ENCODE results near the gene LMTK3. TPM values are rescaled to one million over a fixed set of nuclear protein-coding genes. Genes with fewer than 3 reads are reported as not detected.
"Not testable (repeated sequence)": the region's sequence is repeated elsewhere in the genome, so short reads cannot be mapped to it uniquely, and the experiment has no call there.

LMTK3 gene
- total RNA-seq, 2 experiments from 2014 or later: 2.3 to 2.6 TPM

DNA sequence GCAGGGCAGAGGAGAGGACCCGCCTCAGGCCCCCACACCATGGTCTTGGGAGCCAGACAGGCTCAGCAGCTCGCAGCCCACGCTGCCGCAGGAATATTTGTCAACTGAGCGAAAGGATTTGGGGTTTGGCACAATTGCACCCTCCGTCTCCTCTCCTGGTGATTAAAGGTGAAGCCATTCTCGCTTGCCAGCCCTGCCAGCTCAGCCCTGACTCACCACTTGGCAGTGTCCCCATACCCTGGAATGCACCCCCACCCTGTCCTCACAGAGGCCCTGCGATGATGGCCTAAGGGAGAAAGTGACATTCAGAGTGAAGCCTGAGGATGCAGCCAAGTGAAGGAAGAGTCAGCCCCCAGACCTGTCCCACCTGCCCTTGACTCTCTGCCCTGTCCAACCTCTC lies 23.7 kb downstream of the LMTK3 start:
- intact Hi-C loops (cut with micrococcal nuclease): no loop called here
- CTCF ChIA-PET: interaction anchor here (1.1 to 2.5 kb wide), 5 partner anchors 18 to 121 kb away, joined by 3 to 10 read pairs (median 7); no protein-coding TSS in a partner anchor
- Mint-ChIP-seq H3K27ac (no peak overlapping the region), H3K4me1 (ENCODE audit: low read depth) (peaks cover 22% of the 10 kb centered on the region), H3K27me3 (ENCODE audit: low read depth) (peaks cover 18% of the 10 kb centered on the region), H3K36me3 (ENCODE audit: low read depth) (no peaks in the 10 kb centered on the region), H3K4me3 (no peak overlapping the region), H3K9me3 (no peaks in the 10 kb centered on the region)
- no peak for DNase-seq

DNA sequence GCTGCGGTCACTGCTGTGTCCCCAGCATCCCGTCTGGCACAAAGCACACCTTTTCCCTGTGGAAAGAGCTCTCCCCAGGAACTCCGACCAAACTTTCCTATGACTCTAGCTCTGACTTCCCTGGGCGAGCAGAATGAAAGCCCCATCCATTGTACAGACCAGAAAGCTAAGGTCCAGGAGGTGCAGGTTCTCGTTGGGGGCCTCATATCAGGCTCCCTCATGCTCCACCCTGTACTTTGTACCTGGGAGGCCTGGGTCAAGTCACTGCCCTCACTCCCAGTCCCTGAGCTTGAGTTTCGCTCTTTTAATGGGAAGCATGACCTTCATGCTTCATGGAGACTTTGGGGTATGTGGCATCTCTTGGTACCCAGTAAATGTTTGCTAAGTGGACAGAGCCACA lies 24.1 kb downstream of the LMTK3 start:
- DNase-seq: no peak
- Mint-ChIP-seq H3K4me3 (no peak overlapping the region), H3K36me3 (ENCODE audit: low read depth) (no peaks in the 10 kb centered on the region), H3K4me1 (ENCODE audit: low read depth) (peaks cover 18% of the 10 kb centered on the region), H3K9me3 (no peaks in the 10 kb centered on the region), H3K27ac (no peak overlapping the region), H3K27me3 (ENCODE audit: low read depth) (peaks cover 16% of the 10 kb centered on the region)
- CTCF ChIA-PET: interaction anchor here (1.2 to 1.9 kb wide), 3 partner anchors 96 to 121 kb away, joined by 3 to 8 read pairs (median 6); no protein-coding TSS in a partner anchor
- intact Hi-C loops (cut with micrococcal nuclease): no loop called here

DNA sequence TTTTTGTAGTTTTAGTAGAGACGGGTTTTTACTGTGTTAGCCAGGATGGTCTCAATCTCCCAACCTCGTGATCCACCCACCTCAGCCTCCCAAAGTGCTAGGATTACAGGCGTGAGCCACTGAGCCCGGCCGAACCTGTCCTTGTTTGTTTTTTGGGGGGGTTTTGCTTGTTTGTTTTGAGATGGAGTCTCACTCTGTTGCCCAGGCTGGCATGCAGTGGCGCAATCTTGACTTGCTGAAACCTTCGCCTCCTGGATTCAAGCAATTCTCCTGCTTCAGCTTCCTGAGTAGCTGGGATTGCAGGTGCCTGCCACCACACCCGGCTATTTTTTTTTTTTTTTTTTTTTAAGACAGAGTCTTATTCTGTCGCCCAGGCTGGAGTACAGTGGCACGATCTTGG lies 24.9 kb downstream of the LMTK3 start:
- H3K36me3 Mint-ChIP-seq (ENCODE audit: low read depth); H3K9me3 Mint-ChIP-seq; DNase-seq; intact Hi-C loops (cut with micrococcal nuclease); H3K4me3 Mint-ChIP-seq; H3K27ac Mint-ChIP-seq: not testable (repeated sequence)
- peaks cover 17% of the 10 kb centered on the region for H3K4me1 Mint-ChIP-seq (ENCODE audit: low read depth)
- CTCF ChIA-PET: interaction anchor here (0.6 to 1.9 kb wide), 2 partner anchors 97 to 223 kb away, joined by 7 to 8 read pairs; no protein-coding TSS in a partner anchor
- H3K27me3 Mint-ChIP-seq (ENCODE audit: low read depth): peaks cover 11% of the 10 kb centered on the region

DNA sequence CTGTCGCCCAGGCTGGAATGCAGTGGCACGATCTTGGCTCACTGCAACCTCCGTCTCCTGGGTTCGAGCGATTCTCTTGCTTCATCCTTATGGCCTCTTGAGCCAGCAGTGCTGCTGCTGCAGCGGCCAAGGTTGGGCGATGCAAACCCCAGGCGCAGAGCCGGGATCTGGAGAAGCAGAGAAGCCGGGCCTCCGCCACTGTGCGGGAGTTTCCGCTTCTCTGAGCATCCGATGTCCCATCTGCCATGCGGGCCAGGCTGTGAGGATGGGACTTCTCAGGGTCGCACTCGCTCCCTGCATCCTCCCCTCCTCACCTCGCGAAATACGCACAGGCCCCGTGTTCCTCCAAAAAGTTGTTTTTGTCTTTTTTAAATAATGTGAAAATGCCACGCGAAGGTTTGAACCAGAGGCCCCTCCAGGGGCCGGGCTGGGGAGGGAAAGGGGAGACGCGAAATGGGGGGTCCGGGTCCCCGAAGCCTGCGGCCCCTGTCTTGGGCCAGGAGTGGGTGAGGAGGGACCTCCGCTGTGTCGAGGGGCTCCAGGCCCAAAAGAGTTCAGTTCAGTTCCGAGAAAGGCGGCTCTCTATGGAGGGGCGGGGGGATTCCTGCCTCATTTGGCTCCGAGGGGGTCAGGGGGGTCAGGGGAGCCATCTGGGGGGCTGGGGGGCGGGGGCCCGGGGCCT lies 26.6 kb downstream of the LMTK3 start:
- DNase-seq: no peak
- CTCF ChIA-PET: no interaction called here
- H3K36me3 Mint-ChIP-seq (ENCODE audit: low read depth): no peaks in the 10 kb centered on the region
- no peak overlapping the region for H3K4me3 Mint-ChIP-seq
- intact Hi-C loops (cut with micrococcal nuclease): no loop called here
- H3K4me1 Mint-ChIP-seq (ENCODE audit: low read depth): peaks cover 18% of the 10 kb centered on the region
- H3K27ac Mint-ChIP-seq: no peak overlapping the region
- no peaks in the 10 kb centered on the region for H3K9me3 Mint-ChIP-seq
- H3K27me3 Mint-ChIP-seq (ENCODE audit: low read depth): peaks cover 3% of the 10 kb centered on the region

DNA sequence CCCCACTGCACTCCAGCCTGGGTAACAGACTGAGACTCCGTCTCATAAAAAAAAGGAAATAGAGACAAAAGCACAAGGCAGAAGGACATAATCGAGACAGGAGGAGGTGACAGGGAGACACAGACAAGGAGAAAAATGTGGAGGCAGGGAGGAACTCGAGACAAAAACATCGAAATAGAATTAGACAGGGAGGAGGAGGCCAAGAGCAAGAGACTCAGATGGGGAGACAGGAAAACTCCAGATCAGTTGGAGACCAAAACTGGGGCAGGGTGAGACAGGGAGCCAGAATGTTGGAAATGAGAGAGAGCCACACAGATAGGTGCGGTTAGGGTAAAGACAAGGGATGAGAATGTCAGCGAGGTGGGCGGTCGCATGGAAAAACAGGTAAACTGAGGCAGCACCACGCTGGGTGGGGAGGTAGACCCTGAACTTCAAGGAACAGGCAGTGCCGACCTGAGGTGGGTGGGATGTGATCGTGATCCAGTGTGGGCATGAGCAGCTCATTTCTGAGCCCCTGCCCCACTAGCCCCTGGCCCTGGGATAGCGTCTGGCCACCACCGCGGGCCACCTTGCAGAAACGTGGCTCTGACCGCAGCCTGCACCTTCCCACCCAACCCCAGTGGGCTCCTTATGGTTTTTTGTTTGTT lies 27.3 kb downstream of the LMTK3 start:
- Mint-ChIP-seq H3K36me3 (ENCODE audit: low read depth) (no peaks in the 10 kb centered on the region), H3K4me1 (ENCODE audit: low read depth) (peaks cover 19% of the 10 kb centered on the region), H3K4me3 (no peak overlapping the region), H3K27me3 (ENCODE audit: low read depth) (no peaks in the 10 kb centered on the region), H3K9me3 (no peaks in the 10 kb centered on the region), H3K27ac (no peak overlapping the region)
- intact Hi-C loops (cut with micrococcal nuclease): no loop called here
- CTCF ChIA-PET: no interaction called here
- no peak for DNase-seq

DNA sequence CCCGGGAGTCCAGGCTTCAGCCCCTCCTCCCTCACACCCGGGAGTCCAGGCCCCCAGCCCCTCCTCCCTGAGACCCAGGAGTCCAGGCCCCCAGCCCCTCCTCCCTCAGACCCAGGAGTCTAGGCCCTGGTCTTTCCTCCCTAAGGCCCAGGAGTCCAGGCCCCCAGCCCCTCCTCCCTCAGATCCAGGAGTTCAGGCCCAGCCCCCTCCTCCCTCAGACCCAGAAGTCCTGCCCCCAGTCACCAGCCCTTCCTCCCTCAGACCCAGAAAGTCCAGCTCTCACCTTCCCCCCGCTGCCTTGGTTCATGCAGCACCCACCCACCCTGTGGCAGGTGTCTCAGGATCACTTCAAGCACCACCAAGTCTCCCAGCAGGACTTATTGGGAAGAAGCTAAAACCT lies 28.3 kb downstream of the LMTK3 start:
- intact Hi-C loops (cut with micrococcal nuclease): no loop called here
- no peak overlapping the region for H3K27ac Mint-ChIP-seq
- no peak overlapping the region for H3K4me3 Mint-ChIP-seq
- H3K36me3 Mint-ChIP-seq (ENCODE audit: low read depth): no peaks in the 10 kb centered on the region
- no peaks in the 10 kb centered on the region for H3K27me3 Mint-ChIP-seq (ENCODE audit: low read depth)
- H3K9me3 Mint-ChIP-seq: no peaks in the 10 kb centered on the region
- H3K4me1 Mint-ChIP-seq (ENCODE audit: low read depth): peaks cover 19% of the 10 kb centered on the region
- CTCF ChIA-PET: interaction anchor here (0.8 kb wide), 1 partner anchor 101 kb away, joined by 3 read pairs; no protein-coding TSS in a partner anchor
- no peak for DNase-seq

DNA sequence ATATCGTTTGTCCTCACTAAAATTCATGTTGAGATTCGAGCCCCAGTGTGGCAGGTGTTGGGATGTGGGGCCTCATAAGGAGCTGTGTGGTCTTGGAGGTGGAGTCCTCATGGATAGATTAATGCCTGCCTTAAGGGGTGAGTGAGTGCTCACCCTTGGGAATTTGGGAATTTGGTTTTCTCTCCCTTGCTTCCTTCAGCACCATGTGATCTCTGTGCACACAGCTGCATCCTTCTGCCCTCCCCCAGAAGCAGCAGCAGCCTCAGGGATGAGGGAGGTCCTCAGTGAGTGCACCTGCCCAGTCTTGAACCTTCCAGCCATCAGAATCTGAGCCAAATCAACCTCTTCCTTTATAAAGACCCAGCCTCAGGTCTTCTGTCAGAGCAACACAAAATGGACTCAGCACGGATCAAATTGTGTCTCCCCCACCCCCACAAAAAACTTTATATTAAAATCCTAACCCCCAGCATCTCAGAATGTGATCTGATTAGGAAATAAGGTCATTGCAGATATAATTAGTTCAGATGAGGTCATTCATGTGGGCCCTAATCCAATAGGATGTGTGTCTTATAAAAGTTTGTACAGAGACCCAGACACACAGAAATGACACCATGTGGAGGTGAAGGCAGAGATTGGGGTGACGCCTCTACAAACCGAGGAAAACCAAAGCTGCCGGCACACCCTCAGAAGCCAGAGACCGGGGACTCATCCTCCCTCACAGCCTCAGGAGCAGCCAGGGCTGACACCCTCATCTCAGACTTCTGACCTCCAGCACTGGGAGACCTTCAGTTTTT lies 29.6 kb downstream of the LMTK3 start:
- no peak overlapping the region for H3K27ac Mint-ChIP-seq
- CTCF ChIA-PET: interaction anchor here (1.1 to 3.0 kb wide), 2 partner anchors 7 to 25 kb away, joined by 3 to 25 read pairs; no protein-coding TSS in a partner anchor
- intact Hi-C loops (cut with micrococcal nuclease): no loop called here

DNA sequence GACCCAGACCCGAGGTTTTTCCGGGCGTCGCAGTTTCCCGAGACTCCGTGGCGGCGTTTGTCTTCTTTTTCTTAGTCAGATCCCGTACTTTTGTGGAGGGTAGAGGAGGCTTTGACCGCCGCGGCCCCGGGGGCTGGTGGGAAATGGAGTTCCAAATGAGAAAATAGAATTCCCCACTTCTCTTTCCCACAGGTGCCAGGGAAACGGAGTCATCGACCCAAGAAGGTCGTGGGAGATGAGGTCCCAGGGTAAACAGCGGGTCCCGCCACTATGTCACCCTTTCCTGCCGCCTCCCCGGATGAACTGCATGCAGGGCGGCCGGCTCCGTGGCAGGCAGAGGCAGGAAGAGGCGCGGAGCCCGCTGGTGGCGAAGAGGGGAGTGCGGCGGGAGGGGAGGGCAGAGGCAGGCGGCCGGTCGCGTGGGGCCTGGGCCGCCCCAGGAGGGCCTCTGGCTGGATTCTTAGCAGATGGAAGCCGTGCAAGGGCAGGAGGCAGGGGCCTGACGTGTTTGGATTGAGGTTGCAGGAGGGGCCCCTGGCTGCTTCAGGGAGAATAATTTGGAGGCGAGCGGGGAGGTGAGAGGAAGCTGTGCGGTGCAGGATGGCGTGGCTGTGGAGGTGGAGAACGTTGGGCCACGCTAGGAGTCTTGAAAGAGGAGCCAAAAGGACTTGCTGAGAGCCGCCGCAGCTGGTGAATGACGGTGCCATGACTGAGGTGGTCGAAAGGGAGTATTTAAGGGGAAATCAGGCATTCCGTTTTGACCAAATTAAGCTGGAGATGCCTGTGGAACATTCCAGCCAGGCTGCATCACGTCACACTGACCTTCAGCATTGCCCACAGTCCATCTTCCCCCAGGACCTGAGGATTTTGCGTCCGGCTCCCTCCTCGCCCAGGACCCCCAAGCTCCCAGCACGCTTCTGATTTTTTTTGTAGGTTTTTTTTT lies 30.8 kb downstream of the LMTK3 start:
- peak overlapping the region; percentile 75 for H3K4me3 Mint-ChIP-seq
- peaks cover 2% of the 10 kb centered on the region for H3K36me3 Mint-ChIP-seq (ENCODE audit: low read depth)
- intact Hi-C loops (cut with micrococcal nuclease): no loop called here
- peak overlapping the region; percentile 79 for H3K27ac Mint-ChIP-seq
- DNase-seq: peak; percentile 70
- H3K27me3 Mint-ChIP-seq (ENCODE audit: low read depth): no peaks in the 10 kb centered on the region
- CTCF ChIA-PET: interaction anchor here (0.6 to 3.0 kb wide), 4 partner anchors 9 to 161 kb away, joined by 3 to 25 read pairs (median 6); no protein-coding TSS in a partner anchor
- peaks cover 19% of the 10 kb centered on the region for H3K4me1 Mint-ChIP-seq (ENCODE audit: low read depth)
- no peaks in the 10 kb centered on the region for H3K9me3 Mint-ChIP-seq

More for the DNA sequence above, 29.6 kb downstream of the LMTK3 start:
- peaks cover 19% of the 10 kb centered on the region for H3K4me1 Mint-ChIP-seq (ENCODE audit: low read depth)
- H3K4me3 Mint-ChIP-seq: peak overlapping the region; percentile 20
- no peak for DNase-seq
- no peaks in the 10 kb centered on the region for H3K27me3 Mint-ChIP-seq (ENCODE audit: low read depth)
- H3K9me3 Mint-ChIP-seq: no peaks in the 10 kb centered on the region
- no peaks in the 10 kb centered on the region for H3K36me3 Mint-ChIP-seq (ENCODE audit: low read depth)

DNA sequence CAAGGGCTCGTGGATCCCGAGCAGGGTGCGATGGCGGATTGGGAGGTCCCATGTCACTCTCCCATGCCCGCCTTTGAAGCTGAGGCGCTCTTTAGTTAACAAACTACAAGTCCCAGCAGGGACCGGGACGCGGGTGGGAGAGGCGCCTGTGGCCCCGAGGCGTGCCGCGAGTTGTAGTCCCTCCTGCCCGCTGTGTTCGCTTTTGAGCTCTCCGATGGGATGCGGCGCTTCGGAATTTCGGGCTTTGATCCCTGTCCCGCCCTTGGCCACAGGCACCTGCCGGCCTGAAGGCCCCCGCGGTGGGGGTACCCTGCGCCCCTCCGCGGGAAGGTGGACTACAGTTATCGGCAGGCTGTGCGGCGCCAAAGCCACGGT lies 31.5 kb downstream of the LMTK3 start:
- CTCF ChIA-PET: interaction anchor here (3.0 kb wide), 1 partner anchor 9 kb away, joined by 25 read pairs; no protein-coding TSS in a partner anchor

DNA sequence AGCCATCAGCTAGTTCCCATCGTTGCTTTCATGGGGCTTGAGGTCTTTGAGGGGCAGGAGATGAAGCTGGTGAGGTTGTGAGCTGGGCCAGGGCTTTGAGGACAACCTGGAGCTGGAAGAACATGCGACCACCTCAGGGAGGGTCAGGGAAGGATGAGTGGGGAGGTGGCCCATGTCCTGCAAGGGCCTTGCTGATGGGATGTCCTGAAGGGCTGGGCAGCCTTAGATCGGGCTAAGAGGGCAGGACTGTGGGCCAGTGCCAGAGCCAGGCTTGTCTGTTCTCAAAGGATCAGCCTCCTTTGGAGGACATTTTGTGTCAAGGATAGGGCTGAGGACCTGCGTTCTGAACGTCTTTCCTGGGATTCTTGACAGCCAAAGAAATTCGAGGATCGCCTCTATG lies 31.9 kb downstream of the LMTK3 start:
- peak overlapping the region; percentile 75 for H3K4me3 Mint-ChIP-seq

More for the DNA sequence above, 31.5 kb downstream of the LMTK3 start:
- Mint-ChIP-seq H3K4me3 (peak overlapping the region; percentile 75), H3K4me1 (ENCODE audit: low read depth) (peaks cover 19% of the 10 kb centered on the region), H3K27me3 (ENCODE audit: low read depth) (no peaks in the 10 kb centered on the region), H3K27ac (peak overlapping the region; percentile 79), H3K9me3 (no peaks in the 10 kb centered on the region), H3K36me3 (ENCODE audit: low read depth) (peaks cover 2% of the 10 kb centered on the region)
- peak; percentile 40 for DNase-seq
- intact Hi-C loops (cut with micrococcal nuclease): no loop called here

More for the DNA sequence above, 31.9 kb downstream of the LMTK3 start:
- H3K27ac Mint-ChIP-seq: peak overlapping the region; percentile 9
- H3K27me3 Mint-ChIP-seq (ENCODE audit: low read depth): no peaks in the 10 kb centered on the region
- H3K9me3 Mint-ChIP-seq: no peaks in the 10 kb centered on the region
- no peak for DNase-seq
- peaks cover 2% of the 10 kb centered on the region for H3K36me3 Mint-ChIP-seq (ENCODE audit: low read depth)
- intact Hi-C loops (cut with micrococcal nuclease): no loop called here
- H3K4me1 Mint-ChIP-seq (ENCODE audit: low read depth): peaks cover 19% of the 10 kb centered on the region
- CTCF ChIA-PET: interaction anchor here (3.0 kb wide), 1 partner anchor 10 kb away, joined by 25 read pairs; no protein-coding TSS in a partner anchor
